ENCODE results near the gene MAPK4.

MAPK4 gene

GRCh38 chr18:50581517-50581916 lies 21.6 kb downstream of the MAPK4 start:
- no peak for DNase-seq (ENCODE audit: extremely low read depth, low read depth)
- no peak for TF ChIP-seq CTCF (IDR thresholded peaks at IDR 0.05; ENCODE audit: low read depth, low read length)

- no peak for TF ChIP-seq CTCF (IDR thresholded peaks at IDR 0.05; ENCODE audit: low read depth, low read length)
- no peak for DNase-seq (ENCODE audit: extremely low read depth, low read depth)
Observed at GRCh38 chr18:50582500-50582899, 22.6 kb downstream of the MAPK4 start.

- TF ChIP-seq CTCF (IDR thresholded peaks at IDR 0.05; ENCODE audit: low read depth, low read length), result no peak; the same call in 1 of the 2 replicates
- no peak for DNase-seq (ENCODE audit: extremely low read depth, low read depth)
Observed at GRCh38 chr18:50586710-50587109, 26.8 kb downstream of the MAPK4 start.

- DNase-seq (ENCODE audit: extremely low read depth, low read depth), result no peak
- no peak for TF ChIP-seq CTCF (IDR thresholded peaks at IDR 0.05; ENCODE audit: low read depth, low read length)
Observed at GRCh38 chr18:50590593-50590992, 30.7 kb downstream of the MAPK4 start.

- no peak for DNase-seq (ENCODE audit: extremely low read depth, low read depth)
- TF ChIP-seq CTCF (IDR thresholded peaks at IDR 0.05; ENCODE audit: low read depth, low read length), result no peak
Observed at GRCh38 chr18:50594012-50594411, 34.1 kb downstream of the MAPK4 start.

- TF ChIP-seq CTCF (IDR thresholded peaks at IDR 0.05; ENCODE audit: low read depth, low read length), result no peak
- DNase-seq (ENCODE audit: extremely low read depth, low read depth), result no peak
Observed at GRCh38 chr18:50594942-50595341, 35.1 kb downstream of the MAPK4 start.

- no peak for DNase-seq (ENCODE audit: extremely low read depth, low read depth)
Observed at GRCh38 chr18:50602466-50602865, 42.6 kb downstream of the MAPK4 start.

More at GRCh38 chr18:50602466-50602865, 42.6 kb downstream of the MAPK4 start:
- TF ChIP-seq CTCF (IDR thresholded peaks at IDR 0.05; ENCODE audit: low read depth, low read length), result no peak
